CD14-positive monocyte (primary cell): ENCODE results near the gene DNTT. TPM values are rescaled to one million over a fixed set of nuclear protein-coding genes. Genes with fewer than 3 reads are reported as not detected.

Experiments
- DNase-seq, 3 donors: peaks; one replicate each; pipeline ENCODE4 v3.0.0-alpha.2; 2011 to 2022
- H2AFZ ChIP-seq: 2 replicates; pipeline ENCODE4 v1.6.0; 2012; ENCODE audit warnings: mild to moderate bottlenecking, low read depth, low read length, inconsistent platforms; ENCODE audit not compliant: insufficient read depth, poor library complexity, severe bottlenecking
- H3K27ac ChIP-seq, 2 donors: 1 replicate in 1 of 2; 2 replicates in 1 of 2; pipeline ENCODE4 v1.5.1; 2012 to 2013; ENCODE audit warnings: low read length in 2 of 2, control low read depth in 1 of 2, inconsistent platforms in 1 of 2, low read depth in 1 of 2, mild to moderate bottlenecking in 1 of 2
- H3K27me3 ChIP-seq, 2 donors: one replicate each; pipeline versions ENCODE4 v1.6.0 to v1.6.1; 2011 to 2013; ENCODE audit warnings: low read length in 2 of 2; ENCODE audit not compliant: control insufficient read depth in 2 of 2, insufficient read depth in 2 of 2
- H3K36me3 ChIP-seq, 2 donors: replicated peaks in 1 of 2; 1 replicate in 1 of 2; 2 replicates in 1 of 2; pipeline versions ENCODE4 v1.5.1 to v1.6.1; 2012 to 2013; ENCODE audit warnings: low read length in 2 of 2, control low read depth in 1 of 2, inconsistent platforms in 1 of 2, mild to moderate bottlenecking in 1 of 2; ENCODE audit not compliant: insufficient read depth in 2 of 2, control insufficient read depth in 1 of 2
- H3K4me1 ChIP-seq, 2 donors: 1 replicate in 1 of 2; 2 replicates in 1 of 2; pipeline versions ENCODE4 v1.5.1 to v1.6.1; 2012 to 2013; ENCODE audit warnings: low read length in 2 of 2, control low read depth in 1 of 2, inconsistent platforms in 1 of 2, mild to moderate bottlenecking in 1 of 2, moderate library complexity in 1 of 2; ENCODE audit not compliant: insufficient read depth in 2 of 2, control insufficient read depth in 1 of 2
- H3K4me2 ChIP-seq: replicated peaks from 2 replicates; pipeline ENCODE3; 2012; ENCODE audit warnings: low read length, moderate library complexity, mild to moderate bottlenecking; ENCODE audit not compliant: poor library complexity, severe bottlenecking; ENCODE audit errors: extremely low read depth
- H3K4me3 ChIP-seq, 3 experiments: fragments of 200-600 bp in 1 of 3; sonication (generic) in 1 of 3; replicated peaks in 1 of 3; 1 replicate in 2 of 3; 2 replicates in 1 of 3; pipeline ENCODE4 v1.5.1; 2011 to 2013; ENCODE audit warnings: low read length in 3 of 3, mild to moderate bottlenecking in 3 of 3, control low read depth in 2 of 3, low read depth in 2 of 3, inconsistent platforms in 1 of 3, moderate library complexity in 1 of 3
- H3K79me2 ChIP-seq: 2 replicates; pipeline ENCODE4 v1.6.0; 2012; ENCODE audit warnings: mild to moderate bottlenecking, control low read depth, inconsistent platforms, low read length, moderate library complexity; ENCODE audit not compliant: insufficient read depth
- H3K9ac ChIP-seq: 2 replicates; pipeline ENCODE4 v1.6.0; 2017; ENCODE audit warnings: low read length, mild to moderate bottlenecking; ENCODE audit not compliant: insufficient read depth, poor library complexity, severe bottlenecking
- H3K9me3 ChIP-seq, 2 donors: replicated peaks in 1 of 2; 1 replicate in 1 of 2; 2 replicates in 1 of 2; pipeline versions ENCODE4 v1.5.1 to v1.6.1; 2012 to 2013; ENCODE audit warnings: low read length in 2 of 2, control low read depth in 1 of 2; ENCODE audit not compliant: control insufficient read depth in 1 of 2, insufficient read depth in 1 of 2
- H4K20me1 ChIP-seq: 2 replicates; pipeline ENCODE4 v1.6.0; 2012; ENCODE audit warnings: mild to moderate bottlenecking, low read length, control low read depth, moderate library complexity; ENCODE audit not compliant: insufficient read depth
- H3K27ac Mint-ChIP-seq, 7 donors: one replicate each; pipeline ENCODE4 v1.8.0; 2020; ENCODE audit warnings: mild to moderate bottlenecking in 7 of 7, mixed read lengths in 7 of 7, moderate library complexity in 6 of 7, inconsistent platforms in 2 of 7
- H3K27me3 Mint-ChIP-seq, 3 donors: one replicate each; pipeline ENCODE4 v1.8.0; 2021 to 2022; ENCODE audit warnings: low read depth in 3 of 3, mild to moderate bottlenecking in 3 of 3, mixed read lengths in 3 of 3, moderate library complexity in 3 of 3, inconsistent platforms in 1 of 3
- H3K36me3 Mint-ChIP-seq, 2 donors: one replicate each; pipeline ENCODE4 v1.8.0; 2020; ENCODE audit warnings: mixed read lengths in 2 of 2, inconsistent platforms in 1 of 2, mild to moderate bottlenecking in 1 of 2
- H3K4me1 Mint-ChIP-seq: one replicate; pipeline ENCODE4 v1.8.0; 2020; ENCODE audit warnings: mild to moderate bottlenecking, mixed read lengths
- H3K4me3 Mint-ChIP-seq, 2 donors: one replicate each; pipeline ENCODE4 v1.8.0; 2020; ENCODE audit warnings: mild to moderate bottlenecking in 2 of 2, mixed read lengths in 2 of 2, moderate library complexity in 1 of 2
- H3K9me3 Mint-ChIP-seq, 7 donors: one replicate each; pipeline ENCODE4 v1.8.0; 2020 to 2022; ENCODE audit warnings: mixed read lengths in 7 of 7, mild to moderate bottlenecking in 6 of 7, moderate library complexity in 6 of 7, inconsistent platforms in 2 of 7
- WGBS: methylation state at CpG from one replicate; pipeline ENCODE4 v1.1.5; 2013; ENCODE audit warnings: missing lambda C conversion rate; ENCODE audit not compliant: insufficient coverage; 5-methylcytosine and 5-hydroxymethylcytosine counted together
- intact Hi-C, 2 donors: fragments of 100-400 bp; cut with micrococcal nuclease; formaldehyde crosslinking; loops; one replicate each; pipeline versions ENCODE4 v1.15.0 to v1.15.1; 2023
- polyA plus RNA-seq, 3 donors: library from polyadenylated mRNA; depleted of rRNA in 1 of 3; unstranded in 2 of 3; stranded (reverse) in 1 of 3; fragments of 300-500 nt in 2 of 3; fragments of >200 nt in 1 of 3; fragmentation: Illumina TruSeq in 2 of 3; gene quantifications; 1 replicate in 2 of 3; 2 replicates in 1 of 3; pipeline ENCODE4 v1.2.3, GENCODE V29; 2012 to 2021
- TF ChIP-seq, protein P1 (sequence below): fragments of 200-600 bp; IDR thresholded peaks from one replicate; pipeline ENCODE4 v1.8.0; 2022; ENCODE audit warnings: antibody characterized with exemption, mild to moderate bottlenecking

DNTT gene
- polyA plus RNA-seq, 3 donors = not detected

DNA sequence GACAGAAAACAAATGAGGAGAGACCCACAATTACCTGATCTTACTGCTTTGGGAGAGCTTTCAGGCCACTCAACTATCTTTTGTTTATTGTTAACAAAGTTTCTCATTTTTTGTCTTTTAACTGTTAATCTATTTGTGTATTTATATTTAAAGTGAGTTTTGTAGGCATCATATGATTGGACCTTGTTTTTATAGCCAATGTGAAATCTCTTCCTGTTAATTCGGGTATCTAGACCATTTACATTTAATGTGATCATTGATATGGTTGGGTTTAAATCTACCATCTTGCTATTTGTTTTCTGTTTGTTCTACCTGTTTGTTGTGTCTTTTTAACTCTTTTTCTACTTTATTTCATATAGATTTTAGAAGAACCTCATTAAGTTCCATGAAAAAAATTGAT is 42.1 kb downstream of the DNTT start:
- H3K4me2 ChIP-seq = no peak overlapping the region
- H3K4me1 ChIP-seq = no peaks in the 10 kb centered on the region
- no peaks in the 10 kb centered on the region for H3K36me3 ChIP-seq
- H3K9me3 ChIP-seq = peaks cover 5 to 7% of the 10 kb centered on the region in 2 donors
- intact Hi-C loops = no loop called here
- no peaks in the 10 kb centered on the region for H3K27me3 ChIP-seq
- no peaks in the 10 kb centered on the region for H3K79me2 ChIP-seq
- no peak overlapping the region for H2AFZ ChIP-seq
- H3K4me3 ChIP-seq = no peak overlapping the region
- no peaks in the 10 kb centered on the region for H3K36me3 Mint-ChIP-seq
- peaks cover 0 to 3% (median 1%) of the 10 kb centered on the region in 3 donors for H3K27me3 Mint-ChIP-seq
- TF ChIP-seq, protein P1, sequence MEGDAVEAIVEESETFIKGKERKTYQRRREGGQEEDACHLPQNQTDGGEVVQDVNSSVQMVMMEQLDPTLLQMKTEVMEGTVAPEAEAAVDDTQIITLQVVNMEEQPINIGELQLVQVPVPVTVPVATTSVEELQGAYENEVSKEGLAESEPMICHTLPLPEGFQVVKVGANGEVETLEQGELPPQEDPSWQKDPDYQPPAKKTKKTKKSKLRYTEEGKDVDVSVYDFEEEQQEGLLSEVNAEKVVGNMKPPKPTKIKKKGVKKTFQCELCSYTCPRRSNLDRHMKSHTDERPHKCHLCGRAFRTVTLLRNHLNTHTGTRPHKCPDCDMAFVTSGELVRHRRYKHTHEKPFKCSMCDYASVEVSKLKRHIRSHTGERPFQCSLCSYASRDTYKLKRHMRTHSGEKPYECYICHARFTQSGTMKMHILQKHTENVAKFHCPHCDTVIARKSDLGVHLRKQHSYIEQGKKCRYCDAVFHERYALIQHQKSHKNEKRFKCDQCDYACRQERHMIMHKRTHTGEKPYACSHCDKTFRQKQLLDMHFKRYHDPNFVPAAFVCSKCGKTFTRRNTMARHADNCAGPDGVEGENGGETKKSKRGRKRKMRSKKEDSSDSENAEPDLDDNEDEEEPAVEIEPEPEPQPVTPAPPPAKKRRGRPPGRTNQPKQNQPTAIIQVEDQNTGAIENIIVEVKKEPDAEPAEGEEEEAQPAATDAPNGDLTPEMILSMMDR = no peak
- H4K20me1 ChIP-seq = no peaks in the 10 kb centered on the region
- H3K4me3 Mint-ChIP-seq = no peak overlapping the region
- WGBS = no CpG with 5 or more reads among the region's 1 CpG
- no peak overlapping the region for H3K9ac ChIP-seq
- no peak overlapping the region for H3K27ac ChIP-seq
- H3K27ac Mint-ChIP-seq = peak overlapping the region in 1 of 7 donors; percentile 17
- H3K9me3 Mint-ChIP-seq = peaks cover 6 to 21% (median 11%) of the 10 kb centered on the region in 7 donors
- no peak for DNase-seq
- H3K4me1 Mint-ChIP-seq = peaks cover 6% of the 10 kb centered on the region

DNA sequence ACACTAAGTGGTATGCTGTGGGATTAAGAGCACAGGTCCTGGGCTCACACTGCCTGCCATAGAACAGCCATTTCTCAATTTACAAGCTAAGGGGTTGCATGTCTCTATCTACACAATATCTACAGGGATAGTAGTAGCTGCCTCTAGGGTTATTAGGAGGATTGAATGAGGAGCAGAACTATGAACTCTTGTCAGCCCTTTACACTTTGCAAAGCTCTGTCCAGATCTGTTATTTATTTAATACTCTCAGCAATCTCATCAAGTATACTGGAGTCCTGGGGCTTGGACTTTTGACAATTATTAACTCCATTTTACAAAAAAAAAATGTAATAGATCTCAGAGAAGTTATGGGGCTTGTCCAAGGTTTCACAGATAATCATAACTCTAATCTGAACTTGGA is 47.8 kb downstream of the DNTT start:
- H3K79me2 ChIP-seq = no peaks in the 10 kb centered on the region
- TF ChIP-seq, protein P1 = no peak
- H3K4me3 Mint-ChIP-seq = no peak overlapping the region
- peaks cover 0 to 6% (median 2%) of the 10 kb centered on the region in 7 donors for H3K9me3 Mint-ChIP-seq
- no peaks in the 10 kb centered on the region for H3K36me3 Mint-ChIP-seq
- intact Hi-C loops = no loop called here
- H3K27ac ChIP-seq = no peak overlapping the region
- no peak overlapping the region for H2AFZ ChIP-seq
- peaks cover 0 to 2% of the 10 kb centered on the region in 2 donors for H3K9me3 ChIP-seq
- no peak overlapping the region for H3K4me2 ChIP-seq
- no peak overlapping the region for H3K27ac Mint-ChIP-seq
- no peak for DNase-seq
- no peaks in the 10 kb centered on the region for H4K20me1 ChIP-seq
- H3K4me3 ChIP-seq = no peak overlapping the region
- no peaks in the 10 kb centered on the region for H3K27me3 ChIP-seq
- no peaks in the 10 kb centered on the region for H3K4me1 ChIP-seq
- H3K36me3 ChIP-seq = no peaks in the 10 kb centered on the region
- peaks cover 1 to 7% (median 3%) of the 10 kb centered on the region in 3 donors for H3K27me3 Mint-ChIP-seq
- H3K4me1 Mint-ChIP-seq = no peaks in the 10 kb centered on the region
- H3K9ac ChIP-seq = no peak overlapping the region
